HG03342 (cell line): Measurements from ENCODE around the gene MYOD1.

Source experiments
- ATAC-seq: cut with Tn5 transposase; IDR thresholded peaks from one replicate; pipeline ENCODE4 v1.9.1; 2021; ENCODE audit warnings: mild to moderate bottlenecking, moderate library complexity; ENCODE audit not compliant: unreplicated experiment

The MYOD1 gene

DNA sequence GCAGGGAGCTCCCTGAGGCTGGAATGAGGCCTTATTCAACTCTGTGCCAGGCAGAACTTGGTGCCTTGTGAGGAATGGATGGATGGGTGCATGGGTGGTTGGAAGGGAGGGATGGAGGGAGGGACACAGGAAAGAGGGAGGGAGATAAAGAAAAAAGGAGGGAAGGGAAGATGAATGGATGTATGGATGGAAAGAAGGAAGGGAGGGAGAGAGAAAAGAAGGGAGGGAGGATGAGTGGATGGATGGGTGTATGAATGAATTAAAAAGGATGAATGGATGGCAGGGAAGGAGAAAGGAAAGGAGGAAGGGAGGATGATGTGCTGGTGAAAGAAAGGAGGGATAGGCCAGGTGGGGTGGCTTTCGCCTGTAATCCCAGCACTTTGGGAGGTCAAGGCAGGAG, 49.8 kb downstream of the MYOD1 start:
- ATAC-seq: no peak

DNA sequence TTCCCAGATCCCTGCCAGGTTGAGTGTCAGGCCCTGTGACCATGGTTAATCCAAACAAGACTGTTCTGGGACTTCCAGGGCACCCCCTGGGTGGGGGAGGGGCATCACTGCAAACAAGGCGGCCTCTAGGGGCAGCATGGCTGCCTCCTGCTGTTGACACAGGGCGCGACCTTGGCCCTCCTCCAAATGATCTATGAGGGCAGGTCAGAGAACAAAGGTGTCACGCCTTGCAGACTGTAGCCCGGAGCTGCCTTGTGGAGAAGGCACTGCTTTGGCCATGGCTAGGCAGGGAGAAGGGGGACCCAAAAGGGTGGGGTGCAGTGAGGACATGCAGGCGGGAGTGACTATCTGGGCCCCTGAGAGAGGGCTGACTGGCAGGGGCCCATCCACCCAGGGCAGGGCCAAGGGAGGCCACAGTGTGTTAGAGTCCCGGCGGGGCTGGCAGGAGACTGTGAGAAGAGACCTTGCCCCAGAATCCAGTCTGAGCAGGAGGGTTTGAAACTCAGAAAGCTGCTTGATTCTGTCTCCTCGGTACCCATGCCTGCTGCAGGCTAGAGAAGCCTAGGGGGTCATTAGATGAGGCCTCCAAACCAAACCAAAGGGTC, 50.8 kb downstream of the MYOD1 start:
- ATAC-seq: no peak

DNA sequence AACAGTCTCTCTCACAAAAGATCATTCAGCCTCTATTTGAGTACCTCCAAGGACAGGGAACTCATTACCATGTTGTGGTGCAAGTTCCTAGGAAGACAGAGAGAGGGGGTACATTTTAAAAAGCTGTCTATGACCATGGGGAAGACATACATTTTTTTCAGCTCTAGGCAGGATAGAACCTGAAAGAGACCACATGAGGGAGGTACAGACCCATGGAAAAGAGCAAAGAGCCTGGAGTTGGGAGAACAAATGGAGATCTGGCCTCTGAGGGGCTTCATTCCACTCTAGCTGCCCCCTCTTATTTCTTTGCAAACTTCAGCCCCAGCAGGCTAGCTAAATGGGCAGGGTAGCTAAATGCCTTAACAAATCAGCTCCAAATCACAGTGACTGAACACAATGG, 51.5 kb downstream of the MYOD1 start:
- no peak for ATAC-seq

DNA sequence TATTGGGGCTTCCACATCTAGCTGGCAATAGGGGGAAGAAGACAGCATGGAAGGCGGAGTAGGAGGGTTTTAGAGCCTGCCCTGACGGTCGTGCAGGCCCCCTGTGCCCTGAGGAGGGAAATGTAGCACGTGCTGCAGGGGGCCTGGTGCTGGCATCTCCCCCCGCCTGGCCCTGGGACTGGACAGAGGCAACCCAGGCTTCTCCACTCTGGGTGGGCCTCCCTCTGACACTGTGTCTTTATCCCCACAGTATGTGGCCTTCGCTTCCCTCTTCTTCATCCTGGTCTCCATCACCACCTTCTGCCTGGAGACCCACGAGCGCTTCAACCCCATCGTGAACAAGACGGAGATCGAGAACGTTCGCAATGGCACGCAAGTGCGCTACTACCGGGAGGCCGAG, 52.0 kb downstream of the MYOD1 start:
- ATAC-seq: no peak
